Activated gamma-delta T cell treated with anti-CD3 and anti-CD28 coated beads, Interleukin-2, amount 50 U/mL, for 16 hours (primary cell): Measurements from ENCODE around the gene DNAAF3.
"Not testable (repeated sequence)": the region's sequence is repeated elsewhere in the genome, so short reads cannot be mapped to it uniquely, and the experiment has no call there.

Experiments used
- DNase-seq: peaks from one replicate; pipeline ENCODE4 v3.0.0-alpha.2; 2020; ENCODE audit warnings: low read depth

Gene DNAAF3

GRCh38 chr19:55175117-55175867, 8.9 kb upstream of the DNAAF3 start:
- no peak for DNase-seq

GRCh38 chr19:55174425-55175116, 8.2 kb upstream of the DNAAF3 start:
- no peak for DNase-seq

- DNase-seq, result no peak
These were observed 7.4 kb upstream of the DNAAF3 start for GRCh38 chr19:55173714-55174409.

GRCh38 chr19:55173186-55173713, 6.8 kb upstream of the DNAAF3 start:
- no peak for DNase-seq

- no peak for DNase-seq
These were observed 6.3 kb upstream of the DNAAF3 start for GRCh38 chr19:55172741-55173140.

- DNase-seq, result not testable (repeated sequence)
These were observed 5.9 kb upstream of the DNAAF3 start for GRCh38 chr19:55172318-55172717.

- no peak for DNase-seq
These were observed 5.0 kb upstream of the DNAAF3 start for GRCh38 chr19:55171440-55171839.

GRCh38 chr19:55169136-55169535, 2.7 kb upstream of the DNAAF3 start:
- DNase-seq, result no peak

- peak; percentile 16 for DNase-seq
These were observed 372 bp downstream of the DNAAF3 start for GRCh38 chr19:55165952-55166529.

GRCh38 chr19:55161571-55162322, 4.7 kb downstream of the DNAAF3 start:
- no peak for DNase-seq

- DNase-seq, result no peak
These were observed 5.4 kb downstream of the DNAAF3 start for GRCh38 chr19:55160986-55161365.

- DNase-seq, result peak; percentile 75
These were observed 6.1 kb downstream of the DNAAF3 start for GRCh38 chr19:55160128-55160985.

GRCh38 chr19:55158848-55159749, 7.3 kb downstream of the DNAAF3 start:
- DNase-seq, result no peak

- no peak for DNase-seq
These were observed 8.0 kb downstream of the DNAAF3 start for GRCh38 chr19:55158423-55158822.

- no peak for DNase-seq
These were observed 9.1 kb downstream of the DNAAF3 start, which contains the start of gene TNNI3 for GRCh38 chr19:55157064-55157908. TNNI3 (minus strand) TSS chr19:55157732; CDS start chr19:55157589, 143 bp downstream.

GRCh38 chr19:55156202-55157063, 10.0 kb downstream of the DNAAF3 start:
- no peak for DNase-seq

- DNase-seq, result not testable (repeated sequence)
These were observed 10.6 kb downstream of the DNAAF3 start for GRCh38 chr19:55155784-55156183.
